PC-3 (cell line): Measurements from ENCODE around the gene DOCK1. TPM values are rescaled to one million over a fixed set of nuclear protein-coding genes. Genes with fewer than 3 reads are reported as not detected.
A peak's percentile ranks its signal among the peaks of the same experiment; 100 is the strongest.

Experiments
- ATAC-seq: fragments of 200-7000 bp; cut with Tn5 transposase; 2 replicates; pipeline ENCODE4 v1.9.1; 2020; ENCODE audit warnings: mild to moderate bottlenecking, moderate library complexity
- BruUV-seq: library from RNA; stranded (reverse); fragments of 400-500 nt; replicated peaks from 2 replicates; lab custom pipeline; 2021; lab: Mats Ljungman, UMichigan
- CTCF ChIA-PET: fragments of 300-600 bp; sonication (Branson Sonifier 250); formaldehyde crosslinking; loops from one replicate; lab custom pipeline; 2022; ENCODE audit warnings: antibody characterized with exemption; lab: Charles Lee
- POLR2A ChIA-PET: fragments of 300-600 bp; sonication (Branson Sonifier 250); formaldehyde crosslinking; loops from one replicate; lab custom pipeline; 2022; ENCODE audit warnings: antibody characterized with exemption; ENCODE audit not compliant: unreplicated experiment; lab: Charles Lee
- DNase-seq: peaks from one replicate; pipeline ENCODE4 v3.0.0-alpha.2; 2015
- H2AFZ ChIP-seq: fragments of 300-600 bp; sonication (generic); 2 replicates; pipeline ENCODE4 v1.6.0; 2016; ENCODE audit warnings: antibody characterized with exemption, low read length
- H3F3A ChIP-seq: fragments of 300-600 bp; sonication (generic); one replicate; pipeline ENCODE4 v1.6.0; 2017; ENCODE audit warnings: antibody characterized with exemption, low read length, control low read depth, mild to moderate bottlenecking; ENCODE audit not compliant: unreplicated experiment
- H3K27ac ChIP-seq: fragments of 300-600 bp; sonication (generic); 2 replicates; pipeline ENCODE4 v1.5.1; 2016; ENCODE audit warnings: mild to moderate bottlenecking, low read length
- H3K27me3 ChIP-seq: fragments of 300-600 bp; sonication (generic); 2 replicates; pipeline ENCODE4 v1.6.1; 2016; ENCODE audit warnings: low read length, mixed read lengths
- H3K36me3 ChIP-seq: fragments of 300-600 bp; sonication (generic); 2 replicates; pipeline ENCODE4 v1.6.1; 2016; ENCODE audit warnings: low read depth, mixed run types, low read length, mixed read lengths
- H3K4me1 ChIP-seq: fragments of 300-600 bp; sonication (generic); 2 replicates; pipeline ENCODE4 v1.5.1; 2016; ENCODE audit warnings: low read length; ENCODE audit not compliant: insufficient read depth
- H3K4me2 ChIP-seq: fragments of 300-600 bp; sonication (generic); 2 replicates; pipeline ENCODE4 v1.6.0; 2016; ENCODE audit warnings: low read length
- H3K4me3 ChIP-seq: fragments of 300-600 bp; sonication (generic); 2 replicates; pipeline ENCODE4 v1.5.1; 2016; ENCODE audit warnings: mild to moderate bottlenecking, low read length, mixed read lengths
- H3K79me2 ChIP-seq: fragments of 300-600 bp; sonication (generic); 2 replicates; pipeline ENCODE4 v1.6.1; 2017; ENCODE audit warnings: low read length, mixed read lengths
- H3K9ac ChIP-seq: fragments of 300-600 bp; sonication (generic); 2 replicates; pipeline ENCODE4 v1.6.0; 2016; ENCODE audit warnings: mild to moderate bottlenecking, low read length
- H3K9me2 ChIP-seq: fragments of 300-600 bp; sonication (generic); replicated peaks from 2 replicates; pipeline ENCODE4 v1.6.1; 2016; ENCODE audit warnings: mixed run types, low read length, mixed read lengths
- H3K9me3 ChIP-seq: fragments of 300-600 bp; sonication (generic); 2 replicates; pipeline ENCODE4 v1.6.1; 2016; ENCODE audit warnings: low read length, mixed read lengths
- H4K20me1 ChIP-seq: fragments of 300-600 bp; sonication (generic); 2 replicates; pipeline ENCODE4 v1.6.1; 2016; ENCODE audit warnings: low read length, mixed read lengths
- EZH2 ChIP-seq: fragments of 300-600 bp; sonication (generic); IDR thresholded peaks from one replicate; pipeline ENCODE4 v1.6.1; 2017; ENCODE audit warnings: antibody characterized with exemption, mild to moderate bottlenecking, low read length; ENCODE audit not compliant: unreplicated experiment
- EZH2phosphoT487 ChIP-seq: fragments of 300-600 bp; sonication (generic); IDR thresholded peaks from 2 replicates; pipeline ENCODE4 v1.6.1; 2018; ENCODE audit warnings: mild to moderate bottlenecking, antibody characterized with exemption, low read length, borderline replicate concordance
- intact Hi-C: fragments of 100-400 bp; cut with micrococcal nuclease; formaldehyde crosslinking; loops from 2 replicates; pipeline ENCODE4 v1.9.0; 2023
- total RNA-seq: library from RNA; depleted of rRNA; stranded (reverse); fragments of >200 nt; gene quantifications from 2 replicates; pipeline ENCODE4 v1.2.3, GENCODE V29; 2014
- TF ChIP-seq, protein P1 (sequence below): fragments of 300-600 bp; sonication (generic); conservative IDR thresholded peaks from 2 replicates; pipeline ENCODE4 v1.5.1; 2017; ENCODE audit warnings: antibody characterized with exemption, low read depth, mild to moderate bottlenecking, low read length

The DOCK1 gene
- total RNA-seq, 1 experiment from 2014 or later, result 34.3 TPM

DNA sequence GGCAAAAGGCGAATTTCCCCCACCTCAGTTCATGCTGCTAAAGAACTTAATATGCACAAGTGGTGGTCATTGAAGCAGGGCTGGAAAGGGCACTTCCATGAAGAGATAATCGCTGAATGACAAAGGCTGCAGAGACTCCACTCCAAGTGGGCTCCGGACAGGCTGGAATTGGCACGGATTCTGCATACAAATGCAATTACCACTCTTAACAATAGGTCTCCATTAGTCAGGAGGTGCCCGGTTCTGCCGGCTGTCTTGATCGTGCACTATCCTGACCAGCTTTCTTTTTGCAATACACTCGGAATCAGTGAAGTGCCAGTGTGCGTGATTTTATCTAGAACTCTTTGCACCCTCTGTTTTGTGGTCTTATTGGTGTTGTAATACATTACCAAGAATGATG, 241.4 kb downstream of the DOCK1 start:
- no peak overlapping the region for H3K4me2 ChIP-seq
- intact Hi-C loops, result no loop called here
- no peak overlapping the region for H2AFZ ChIP-seq
- no peaks in the 10 kb centered on the region for H3K79me2 ChIP-seq
- peaks cover 50% of the 10 kb centered on the region for H3K4me1 ChIP-seq
- no peaks in the 10 kb centered on the region for H3K9me3 ChIP-seq
- H4K20me1 ChIP-seq, result no peaks in the 10 kb centered on the region
- H3K27me3 ChIP-seq, result no peaks in the 10 kb centered on the region
- H3F3A ChIP-seq, result peaks cover 4% of the 10 kb centered on the region
- ATAC-seq, result no peak
- no peak for DNase-seq
- no peak overlapping the region for H3K4me3 ChIP-seq
- TF ChIP-seq, protein P1, sequence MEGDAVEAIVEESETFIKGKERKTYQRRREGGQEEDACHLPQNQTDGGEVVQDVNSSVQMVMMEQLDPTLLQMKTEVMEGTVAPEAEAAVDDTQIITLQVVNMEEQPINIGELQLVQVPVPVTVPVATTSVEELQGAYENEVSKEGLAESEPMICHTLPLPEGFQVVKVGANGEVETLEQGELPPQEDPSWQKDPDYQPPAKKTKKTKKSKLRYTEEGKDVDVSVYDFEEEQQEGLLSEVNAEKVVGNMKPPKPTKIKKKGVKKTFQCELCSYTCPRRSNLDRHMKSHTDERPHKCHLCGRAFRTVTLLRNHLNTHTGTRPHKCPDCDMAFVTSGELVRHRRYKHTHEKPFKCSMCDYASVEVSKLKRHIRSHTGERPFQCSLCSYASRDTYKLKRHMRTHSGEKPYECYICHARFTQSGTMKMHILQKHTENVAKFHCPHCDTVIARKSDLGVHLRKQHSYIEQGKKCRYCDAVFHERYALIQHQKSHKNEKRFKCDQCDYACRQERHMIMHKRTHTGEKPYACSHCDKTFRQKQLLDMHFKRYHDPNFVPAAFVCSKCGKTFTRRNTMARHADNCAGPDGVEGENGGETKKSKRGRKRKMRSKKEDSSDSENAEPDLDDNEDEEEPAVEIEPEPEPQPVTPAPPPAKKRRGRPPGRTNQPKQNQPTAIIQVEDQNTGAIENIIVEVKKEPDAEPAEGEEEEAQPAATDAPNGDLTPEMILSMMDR, result no peak
- TF ChIP-seq EZH2phosphoT487 (no peak), EZH2 (no peak)
- no peaks in the 10 kb centered on the region for H3K36me3 ChIP-seq
- no peak overlapping the region for H3K9ac ChIP-seq
- ChIA-PET CTCF (no interaction called here), POLR2A (no interaction called here)
- H3K27ac ChIP-seq, result no peak overlapping the region
- H3K9me2 ChIP-seq, result no peaks in the 10 kb centered on the region
- BruUV-seq, result no TSS peak

DNA sequence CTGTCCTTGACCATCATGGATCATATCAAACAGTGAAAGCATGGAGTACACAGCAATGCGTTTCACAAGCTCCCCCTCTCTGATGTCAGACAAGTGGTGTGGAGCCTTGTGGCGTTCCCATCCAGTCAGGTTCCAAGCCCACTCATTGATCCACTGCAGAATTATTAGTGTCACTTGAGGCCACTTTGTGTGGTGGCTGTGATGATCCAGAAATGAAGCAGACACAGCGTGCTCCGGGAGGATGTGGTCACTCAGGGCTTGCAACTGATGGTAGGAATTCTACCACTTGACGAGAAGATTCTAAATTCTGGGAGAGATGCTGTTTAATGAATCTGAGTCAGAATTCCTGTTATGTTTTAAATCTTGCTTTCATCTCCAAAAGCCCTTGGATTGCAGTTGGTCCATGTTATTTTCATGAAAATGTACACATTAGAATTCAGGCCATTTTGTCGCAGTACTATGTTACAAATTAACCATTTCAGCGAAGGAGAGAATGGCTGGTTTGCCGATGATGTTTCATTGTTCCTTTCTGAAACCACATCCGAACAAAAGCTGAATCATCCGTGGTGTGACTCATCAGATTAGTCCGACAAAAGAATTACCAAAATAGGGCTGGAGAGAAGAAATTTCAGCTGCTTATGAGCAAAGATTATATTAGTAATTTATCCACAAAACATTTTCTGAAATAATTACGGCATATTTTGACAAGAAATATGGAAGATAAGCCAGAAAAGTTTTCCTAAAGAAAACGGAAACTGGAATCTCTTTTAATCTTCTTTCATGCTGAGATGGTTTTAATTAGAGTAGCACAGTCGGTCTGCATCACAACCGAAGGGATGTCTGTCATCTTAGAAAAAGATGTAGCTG, 243.1 kb downstream of the DOCK1 start:
- no TSS peak for BruUV-seq

DNA sequence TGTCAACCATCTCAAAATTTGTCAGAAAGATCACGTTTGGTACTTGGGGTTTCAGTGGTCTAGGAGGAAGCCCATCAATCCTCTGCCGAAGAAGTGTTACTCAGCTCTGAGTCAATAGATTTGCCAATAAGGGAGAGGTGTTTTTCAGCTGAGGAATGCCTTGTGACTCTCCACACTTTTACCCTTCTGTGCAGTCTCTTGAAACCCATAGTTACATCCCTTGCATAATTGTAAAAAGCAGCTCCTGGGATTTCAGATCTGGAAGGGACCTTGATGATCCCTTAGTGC, 243.6 kb downstream of the DOCK1 start:
- H3K9me3 ChIP-seq, result no peaks in the 10 kb centered on the region
- H3K27ac ChIP-seq, result peak overlapping the region; percentile 93
- H2AFZ ChIP-seq, result no peak overlapping the region
- peak overlapping the region; percentile 46; the same call in 1 of the 2 replicates for H3K9ac ChIP-seq
- H3F3A ChIP-seq, result peaks cover 4% of the 10 kb centered on the region
- ChIA-PET POLR2A (interaction anchor here (0.8 kb wide), 1 partner anchor 73 kb away, joined by 4 read pairs; no protein-coding TSS in a partner anchor), CTCF (no interaction called here)
- peaks cover 62% of the 10 kb centered on the region for H3K4me1 ChIP-seq
- ATAC-seq (peak; percentile 64), DNase-seq (peak; percentile 69)
- BruUV-seq, result no TSS peak
- peak overlapping the region; percentile 78 for H3K4me2 ChIP-seq
- H3K9me2 ChIP-seq, result no peaks in the 10 kb centered on the region
- no peaks in the 10 kb centered on the region for H3K79me2 ChIP-seq
- H3K27me3 ChIP-seq, result no peaks in the 10 kb centered on the region
- intact Hi-C loops, result no loop called here
- H3K4me3 ChIP-seq, result peak overlapping the region; percentile 43
- no peaks in the 10 kb centered on the region for H3K36me3 ChIP-seq
- no peaks in the 10 kb centered on the region for H4K20me1 ChIP-seq
- TF ChIP-seq EZH2, result no peak

More for the DNA sequence above, 243.1 kb downstream of the DOCK1 start:
- Histone ChIP-seq H3K79me2 (no peaks in the 10 kb centered on the region), H4K20me1 (no peaks in the 10 kb centered on the region), H3K4me3 (peak overlapping the region; percentile 43; the same call in 1 of the 2 replicates), H3F3A (peaks cover 4% of the 10 kb centered on the region), H3K4me2 (peak overlapping the region; percentile 78), H2AFZ (no peak overlapping the region), H3K9me3 (no peaks in the 10 kb centered on the region), H3K9me2 (no peaks in the 10 kb centered on the region), H3K9ac (peak overlapping the region; percentile 46; the same call in 1 of the 2 replicates), H3K36me3 (no peaks in the 10 kb centered on the region), H3K27me3 (no peaks in the 10 kb centered on the region), H3K4me1 (peaks cover 62% of the 10 kb centered on the region), H3K27ac (peak overlapping the region; percentile 93)
- CTCF ChIA-PET, result no interaction called here
- intact Hi-C loops, result no loop called here
- DNase-seq, result peak; percentile 87
- TF ChIP-seq EZH2 (no peak), EZH2phosphoT487 (no peak)
- POLR2A ChIA-PET, result interaction anchor here (0.8 kb wide), 1 partner anchor 73 kb away, joined by 4 read pairs; no protein-coding TSS in a partner anchor
- peak; percentile 66 for ATAC-seq
